ENCODE measurements around the gene MAGEA2B. TPM values are rescaled to one million over a fixed set of nuclear protein-coding genes. Genes with fewer than 3 reads are reported as not detected.
"Not testable (repeated sequence)": the region's sequence is repeated elsewhere in the genome, so short reads cannot be mapped to it uniquely, and the experiment has no call there.

The MAGEA2B gene, protein sequence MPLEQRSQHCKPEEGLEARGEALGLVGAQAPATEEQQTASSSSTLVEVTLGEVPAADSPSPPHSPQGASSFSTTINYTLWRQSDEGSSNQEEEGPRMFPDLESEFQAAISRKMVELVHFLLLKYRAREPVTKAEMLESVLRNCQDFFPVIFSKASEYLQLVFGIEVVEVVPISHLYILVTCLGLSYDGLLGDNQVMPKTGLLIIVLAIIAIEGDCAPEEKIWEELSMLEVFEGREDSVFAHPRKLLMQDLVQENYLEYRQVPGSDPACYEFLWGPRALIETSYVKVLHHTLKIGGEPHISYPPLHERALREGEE
- total RNA-seq = not detected in 2 replicates

DNA sequence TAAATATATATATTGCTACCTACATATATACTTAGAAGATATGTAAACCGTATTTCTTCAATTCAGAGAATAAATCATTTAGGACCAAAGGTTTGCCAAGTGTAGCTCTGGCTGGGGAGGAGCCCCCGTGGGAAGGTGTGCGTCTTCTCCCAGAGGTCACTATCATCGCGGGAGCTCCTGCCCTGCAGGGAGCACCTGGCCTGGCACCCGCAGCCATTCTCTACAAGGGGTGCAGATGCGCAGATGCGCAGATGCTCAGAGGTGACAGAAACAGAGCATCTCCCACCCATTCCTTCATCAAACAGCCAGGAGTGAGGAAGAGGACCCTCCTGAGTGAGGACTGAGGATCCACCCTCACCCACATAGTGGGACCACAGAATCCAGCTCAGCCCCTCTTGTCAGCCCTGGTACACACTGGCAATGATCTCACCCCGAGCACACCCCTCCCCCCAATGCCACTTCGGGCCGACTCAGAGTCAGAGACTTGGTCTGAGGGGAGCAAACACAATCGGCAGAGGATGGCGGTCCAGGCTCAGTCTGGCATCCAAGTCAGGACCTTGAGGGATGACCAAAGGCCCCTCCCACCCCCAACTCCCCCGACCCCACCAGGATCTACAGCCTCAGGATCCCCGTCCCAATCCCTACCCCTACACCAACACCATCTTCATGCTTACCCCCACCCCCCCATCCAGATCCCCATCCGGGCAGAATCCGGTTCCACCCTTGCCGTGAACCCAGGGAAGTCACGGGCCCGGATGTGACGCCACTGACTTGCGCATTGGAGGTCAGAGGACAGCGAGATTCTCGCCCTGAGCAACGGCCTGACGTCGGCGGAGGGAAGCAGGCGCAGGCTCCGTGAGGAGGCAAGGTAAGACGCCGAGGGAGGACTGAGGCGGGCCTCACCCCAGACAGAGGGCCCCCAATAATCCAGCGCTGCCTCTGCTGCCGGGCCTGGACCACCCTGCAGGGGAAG lies at the start of gene MAGEA2B:
TSS of gene MAGEA2B (plus strand) at position 814 of the 973 bp plus-strand sequence. CDS start 2,479 bp downstream, outside the sequence.
- H3K27ac Mint-ChIP-seq; H3K4me1 Mint-ChIP-seq (ENCODE audit: low read depth); DNase-seq (ENCODE audit: low spot score); intact Hi-C loops (cut with micrococcal nuclease); H3K9me3 Mint-ChIP-seq; H3K27me3 Mint-ChIP-seq (ENCODE audit: low read depth); H3K36me3 Mint-ChIP-seq (ENCODE audit: low read depth); H3K4me3 Mint-ChIP-seq (ENCODE audit: low read depth): not testable (repeated sequence)

DNA sequence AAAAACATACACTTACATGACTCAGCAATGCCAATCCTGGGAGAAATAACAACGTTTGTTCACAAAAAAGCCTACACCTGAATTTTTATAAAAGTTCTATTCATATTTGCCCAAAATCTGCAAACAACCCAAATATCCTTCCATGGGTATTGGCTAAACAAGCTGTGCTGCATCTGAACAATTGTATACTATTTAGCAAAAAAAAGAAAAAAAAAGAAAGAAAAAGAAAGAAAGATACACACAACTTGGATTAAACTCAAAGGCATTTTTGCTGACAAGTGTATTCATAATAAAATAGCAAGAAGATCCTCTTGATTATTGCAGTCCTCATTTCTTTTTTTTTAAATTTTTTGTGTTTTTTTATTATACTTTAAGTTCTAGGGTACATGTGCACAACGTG lies 40.3 kb upstream of the MAGEA2B start:
- no peaks in the 10 kb centered on the region for H3K4me1 Mint-ChIP-seq (ENCODE audit: low read depth)
- no peak for DNase-seq (ENCODE audit: low spot score)
- intact Hi-C loops (cut with micrococcal nuclease) = no loop called here
- no peak overlapping the region for H3K27ac Mint-ChIP-seq
- H3K27me3 Mint-ChIP-seq (ENCODE audit: low read depth) = no peaks in the 10 kb centered on the region
- H3K36me3 Mint-ChIP-seq (ENCODE audit: low read depth) = no peaks in the 10 kb centered on the region
- no peak overlapping the region for H3K4me3 Mint-ChIP-seq (ENCODE audit: low read depth)
- H3K9me3 Mint-ChIP-seq = no peaks in the 10 kb centered on the region

DNA sequence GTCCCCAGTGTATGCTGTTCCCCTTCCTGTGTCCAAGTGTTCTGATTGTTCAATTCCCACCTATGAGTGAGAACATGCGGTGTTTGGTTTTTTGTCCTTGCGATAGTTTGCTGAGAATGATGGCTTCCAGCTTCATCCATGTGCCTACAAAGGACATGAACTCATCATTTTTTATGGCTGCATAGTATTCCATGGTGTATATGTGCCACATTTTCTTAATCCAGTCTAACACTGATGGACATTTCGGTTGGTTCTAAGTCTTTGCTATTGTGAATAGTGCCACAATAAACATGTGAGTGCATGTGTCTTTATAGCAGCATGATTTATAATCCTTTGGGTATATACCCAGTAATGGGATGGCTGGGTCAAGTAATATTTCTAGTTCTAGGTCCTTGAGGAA lies 39.8 kb upstream of the MAGEA2B start:
- DNase-seq (ENCODE audit: low spot score); H3K36me3 Mint-ChIP-seq (ENCODE audit: low read depth); H3K27me3 Mint-ChIP-seq (ENCODE audit: low read depth); H3K4me1 Mint-ChIP-seq (ENCODE audit: low read depth); H3K27ac Mint-ChIP-seq; intact Hi-C loops (cut with micrococcal nuclease); H3K9me3 Mint-ChIP-seq; H3K4me3 Mint-ChIP-seq (ENCODE audit: low read depth): not testable (repeated sequence)

DNA sequence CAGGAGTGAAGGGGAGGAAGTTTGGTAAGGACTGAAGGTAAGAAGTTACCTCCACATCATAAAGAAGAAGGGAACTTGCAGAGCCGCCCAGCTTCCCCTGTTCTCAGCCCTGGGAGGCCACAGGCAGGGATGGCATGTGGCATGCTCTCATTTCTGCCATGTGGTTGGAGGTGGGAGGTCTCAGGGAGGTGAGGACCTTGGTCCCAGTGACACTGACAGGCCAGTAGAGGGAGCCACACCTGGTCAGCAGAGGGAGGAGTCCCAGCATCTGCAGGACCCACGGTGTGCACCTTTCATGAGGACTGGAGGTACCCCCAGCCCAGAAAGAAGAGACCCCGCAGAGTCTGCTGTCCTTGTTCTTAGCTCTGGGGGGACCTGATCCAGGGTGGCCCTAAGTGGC lies 33.4 kb upstream of the MAGEA2B start:
- H3K36me3 Mint-ChIP-seq (ENCODE audit: low read depth); H3K4me1 Mint-ChIP-seq (ENCODE audit: low read depth); H3K9me3 Mint-ChIP-seq; H3K27me3 Mint-ChIP-seq (ENCODE audit: low read depth); DNase-seq (ENCODE audit: low spot score); intact Hi-C loops (cut with micrococcal nuclease); H3K4me3 Mint-ChIP-seq (ENCODE audit: low read depth); H3K27ac Mint-ChIP-seq: not testable (repeated sequence)

DNA sequence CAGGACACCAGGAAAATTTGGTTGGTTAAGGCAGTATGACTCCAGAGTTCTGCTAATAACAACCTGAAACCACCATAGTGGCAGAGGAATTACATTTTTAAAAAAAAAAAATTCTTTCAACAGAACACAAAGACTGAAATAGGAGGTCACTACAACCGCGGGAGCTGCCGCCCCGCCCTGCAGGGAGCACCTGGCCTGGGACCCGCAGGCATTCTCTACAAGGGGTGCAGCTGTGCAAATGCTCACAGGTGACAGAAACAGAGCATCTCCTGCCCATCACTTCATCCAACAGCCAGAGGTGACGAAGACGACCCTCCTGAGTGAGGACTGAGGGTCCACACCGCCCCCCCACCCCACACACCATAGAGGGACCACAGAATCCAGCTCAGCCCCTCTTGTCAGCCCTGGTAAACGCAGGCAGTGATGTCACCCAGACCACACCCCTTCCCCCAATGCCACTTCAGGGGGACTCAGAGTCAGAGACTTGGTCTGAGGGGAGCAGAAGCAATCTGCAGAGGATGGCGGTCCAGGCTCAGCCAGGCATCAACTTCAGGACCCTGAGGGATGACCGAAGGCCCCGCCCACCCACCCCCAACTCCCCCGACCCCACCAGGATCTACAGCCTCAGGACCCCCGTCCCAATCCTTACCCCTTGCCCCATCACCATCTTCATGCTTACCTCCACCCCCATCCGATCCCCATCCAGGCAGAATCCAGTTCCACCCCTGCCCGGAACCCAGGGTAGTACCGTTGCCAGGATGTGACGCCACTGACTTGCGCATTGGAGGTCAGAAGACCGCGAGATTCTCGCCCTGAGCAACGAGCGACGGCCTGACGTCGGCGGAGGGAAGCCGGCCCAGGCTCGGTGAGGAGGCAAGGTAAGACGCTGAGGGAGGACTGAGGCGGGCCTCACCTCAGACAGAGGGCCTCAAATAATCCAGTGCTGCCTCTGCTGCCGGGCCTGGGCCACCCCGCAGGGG lies 16.2 kb upstream of the MAGEA2B start, which contains the start of gene MAGEA3:
TSS of gene MAGEA3 (plus strand) at position 843 of the 980 bp plus-strand sequence. CDS start 2,039 bp downstream, outside the sequence.
- H3K4me3 Mint-ChIP-seq (ENCODE audit: low read depth); H3K4me1 Mint-ChIP-seq (ENCODE audit: low read depth); intact Hi-C loops (cut with micrococcal nuclease); DNase-seq (ENCODE audit: low spot score); H3K36me3 Mint-ChIP-seq (ENCODE audit: low read depth); H3K27ac Mint-ChIP-seq; H3K27me3 Mint-ChIP-seq (ENCODE audit: low read depth); H3K9me3 Mint-ChIP-seq: not testable (repeated sequence)

DNA sequence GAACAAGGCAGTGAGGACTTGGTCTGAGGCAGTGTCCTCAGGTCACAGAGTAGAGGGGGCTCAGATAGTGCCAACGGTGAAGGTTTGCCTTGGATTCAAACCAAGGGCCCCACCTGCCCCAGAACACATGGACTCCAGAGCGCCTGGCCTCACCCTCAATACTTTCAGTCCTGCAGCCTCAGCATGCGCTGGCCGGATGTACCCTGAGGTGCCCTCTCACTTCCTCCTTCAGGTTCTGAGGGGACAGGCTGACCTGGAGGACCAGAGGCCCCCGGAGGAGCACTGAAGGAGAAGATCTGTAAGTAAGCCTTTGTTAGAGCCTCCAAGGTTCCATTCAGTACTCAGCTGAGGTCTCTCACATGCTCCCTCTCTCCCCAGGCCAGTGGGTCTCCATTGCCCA lies 14.0 kb upstream of the MAGEA2B start:
- H3K36me3 Mint-ChIP-seq (ENCODE audit: low read depth); H3K9me3 Mint-ChIP-seq; DNase-seq (ENCODE audit: low spot score); H3K27me3 Mint-ChIP-seq (ENCODE audit: low read depth); intact Hi-C loops (cut with micrococcal nuclease); H3K4me3 Mint-ChIP-seq (ENCODE audit: low read depth); H3K27ac Mint-ChIP-seq; H3K4me1 Mint-ChIP-seq (ENCODE audit: low read depth): not testable (repeated sequence)

DNA sequence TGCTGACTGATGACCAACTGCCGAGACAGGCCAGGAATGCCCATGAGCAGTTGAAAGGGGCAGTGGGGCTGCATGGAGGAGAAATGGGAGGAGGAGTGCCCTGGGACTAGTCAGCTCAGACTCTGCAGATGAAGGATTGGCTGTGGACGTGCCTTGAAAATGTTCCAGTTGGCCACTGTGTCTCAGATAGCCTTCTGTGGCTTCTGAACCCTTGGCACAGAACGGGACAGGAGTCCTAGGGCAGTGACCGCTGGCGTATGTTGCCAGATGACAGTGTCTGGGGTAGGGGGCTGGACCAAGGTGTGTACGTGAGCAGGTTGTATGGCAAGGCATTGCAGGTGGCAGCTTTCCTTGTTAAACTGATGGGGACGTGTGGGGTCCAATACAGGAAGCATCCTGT lies 7.9 kb upstream of the MAGEA2B start:
- DNase-seq (ENCODE audit: low spot score); H3K27ac Mint-ChIP-seq; H3K27me3 Mint-ChIP-seq (ENCODE audit: low read depth); H3K4me3 Mint-ChIP-seq (ENCODE audit: low read depth); H3K36me3 Mint-ChIP-seq (ENCODE audit: low read depth); H3K9me3 Mint-ChIP-seq; H3K4me1 Mint-ChIP-seq (ENCODE audit: low read depth); intact Hi-C loops (cut with micrococcal nuclease): not testable (repeated sequence)

DNA sequence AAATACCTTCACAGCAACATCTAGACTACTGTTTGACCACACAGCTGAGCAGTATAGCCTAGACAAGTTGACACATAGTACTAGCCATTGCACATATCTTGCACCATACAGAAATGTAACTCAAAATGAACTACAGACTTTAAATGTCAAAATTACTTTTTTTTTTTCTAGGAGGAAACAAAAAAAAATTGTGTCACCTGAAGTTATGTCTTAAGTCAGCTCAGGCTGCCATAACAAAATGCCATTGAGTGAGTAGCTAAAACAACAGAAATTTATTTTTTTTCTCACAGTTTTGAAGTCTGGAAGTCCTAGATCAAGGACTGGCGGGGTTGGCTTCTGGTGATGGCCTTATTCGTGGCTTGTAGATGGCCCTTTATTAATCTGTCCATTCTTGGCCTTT lies 5.3 kb upstream of the MAGEA2B start, which contains the start of gene CSAG2:
TSS of gene CSAG2 (minus strand) at position 101 of the 400 bp plus-strand sequence. CDS start 161 bp downstream, outside the sequence.
- intact Hi-C loops (cut with micrococcal nuclease); DNase-seq (ENCODE audit: low spot score); H3K9me3 Mint-ChIP-seq; H3K4me1 Mint-ChIP-seq (ENCODE audit: low read depth); H3K27ac Mint-ChIP-seq; H3K27me3 Mint-ChIP-seq (ENCODE audit: low read depth); H3K4me3 Mint-ChIP-seq (ENCODE audit: low read depth); H3K36me3 Mint-ChIP-seq (ENCODE audit: low read depth): not testable (repeated sequence)

DNA sequence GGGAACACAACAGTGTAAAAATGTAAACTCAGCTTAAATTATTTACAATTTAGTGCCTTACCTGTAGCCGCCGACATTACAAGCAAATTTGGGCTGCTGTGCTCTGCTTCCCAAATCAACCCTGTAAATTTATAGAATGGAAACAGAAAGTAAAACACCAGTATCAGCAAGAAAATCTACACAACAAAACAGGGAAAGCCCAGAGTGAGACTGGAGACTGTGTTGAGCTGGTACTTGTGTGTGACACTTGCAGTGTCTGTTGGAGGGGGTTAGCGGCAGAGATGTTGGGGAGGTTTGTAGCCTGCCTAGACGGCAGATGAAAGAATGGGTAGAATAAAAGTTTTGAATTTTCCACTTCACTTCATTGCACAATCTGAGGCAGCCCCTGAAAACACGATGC lies 1.2 kb upstream of the MAGEA2B start:
- intact Hi-C loops (cut with micrococcal nuclease); H3K4me1 Mint-ChIP-seq (ENCODE audit: low read depth); H3K4me3 Mint-ChIP-seq (ENCODE audit: low read depth): not testable (repeated sequence)

DNA sequence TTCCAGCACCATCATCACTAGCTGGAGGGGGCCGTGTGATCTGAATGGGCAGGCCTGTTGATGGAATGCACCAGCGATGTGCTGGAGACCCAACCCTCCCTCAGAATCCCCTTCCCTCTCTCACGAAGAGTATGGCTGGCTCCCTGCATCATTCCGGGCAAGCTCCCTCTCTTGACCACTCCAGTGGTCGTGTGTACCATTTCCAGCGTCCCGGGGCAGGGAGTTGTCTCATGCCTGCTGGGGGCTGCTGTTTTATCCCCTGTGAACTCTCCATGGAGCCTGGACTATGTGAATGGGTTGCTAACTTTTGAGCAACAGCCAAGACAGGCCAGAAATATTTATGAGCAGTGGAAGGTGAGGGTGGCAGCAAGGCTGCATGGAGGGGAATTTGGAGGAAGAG lies 11.0 kb downstream of the MAGEA2B start:
- Mint-ChIP-seq H3K9me3 (no peaks in the 10 kb centered on the region), H3K4me3 (ENCODE audit: low read depth) (no peak overlapping the region), H3K4me1 (ENCODE audit: low read depth) (no peaks in the 10 kb centered on the region), H3K27ac (no peak overlapping the region), H3K27me3 (ENCODE audit: low read depth) (no peaks in the 10 kb centered on the region), H3K36me3 (ENCODE audit: low read depth) (no peaks in the 10 kb centered on the region)
- intact Hi-C loops (cut with micrococcal nuclease) = no loop called here
- no peak for DNase-seq (ENCODE audit: low spot score)

More for the DNA sequence above, 1.2 kb upstream of the MAGEA2B start:
- H3K36me3 Mint-ChIP-seq (ENCODE audit: low read depth); H3K27me3 Mint-ChIP-seq (ENCODE audit: low read depth); H3K27ac Mint-ChIP-seq; DNase-seq (ENCODE audit: low spot score); H3K9me3 Mint-ChIP-seq: not testable (repeated sequence)

DNA sequence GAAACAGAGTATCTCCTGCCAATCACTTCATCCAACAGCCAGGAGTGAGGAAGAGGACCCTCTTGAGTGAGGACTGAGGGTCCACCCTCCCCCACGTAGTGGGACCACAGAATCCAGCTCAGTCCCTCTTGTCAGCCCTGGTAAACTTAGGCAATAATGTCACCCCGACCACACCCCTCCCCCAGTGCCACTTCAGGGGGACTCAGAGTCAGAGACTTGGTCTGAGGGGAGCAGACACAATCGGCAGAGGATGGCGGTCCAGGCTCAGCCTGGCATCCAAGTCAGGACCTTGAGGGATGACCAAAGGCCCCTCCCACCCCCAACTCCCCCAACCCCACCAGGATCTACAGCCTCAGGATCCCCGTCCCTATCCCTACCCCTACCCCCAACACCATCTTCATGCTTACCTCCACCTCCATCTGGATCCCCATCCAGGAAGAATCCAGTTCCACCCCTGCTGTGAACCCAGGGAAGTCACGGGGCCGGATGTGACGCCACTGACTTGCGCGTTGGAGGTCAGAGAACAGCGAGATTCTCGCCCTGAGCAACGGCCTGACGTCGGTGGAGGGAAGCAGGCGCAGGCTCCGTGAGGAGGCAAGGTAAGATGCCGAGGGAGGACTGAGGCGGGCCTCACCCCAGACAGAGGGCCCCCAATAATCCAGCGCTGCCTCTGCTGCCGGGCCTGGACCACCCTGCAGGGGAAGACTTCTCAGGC lies 19.0 kb downstream of the MAGEA2B start, which contains the start of the genes CSAG1 and MAGEA12:
TSS of gene CSAG1 (minus strand) at position 461 of the 715 bp plus-strand sequence. CDS start 1,261 bp downstream, outside the sequence.
TSS of gene MAGEA12 (plus strand) at position 497 of the 715 bp plus-strand sequence. CDS start 2,405 bp downstream, outside the sequence.
- no peaks in the 10 kb centered on the region for H3K9me3 Mint-ChIP-seq
- no peaks in the 10 kb centered on the region for H3K27me3 Mint-ChIP-seq (ENCODE audit: low read depth)
- no peak for DNase-seq (ENCODE audit: low spot score)
- H3K4me1 Mint-ChIP-seq (ENCODE audit: low read depth) = no peaks in the 10 kb centered on the region
- H3K36me3 Mint-ChIP-seq (ENCODE audit: low read depth) = no peaks in the 10 kb centered on the region
- intact Hi-C loops (cut with micrococcal nuclease) = no loop called here
- no peak within 1 kb of the TSS for H3K27ac Mint-ChIP-seq
- H3K4me3 Mint-ChIP-seq (ENCODE audit: low read depth) = no peak within 1 kb of the TSS

Data from activated T-helper 2 cell treated with anti-CD3 and anti-CD28 coated beads, Interferon-gamma antibody, Interleukin-2, Interleukin-4, amounts not matched to agents 10 μg/mL and 5 μg/mL and 100 μg/mL, durations not matched to agents 14 hours and 24 hours and 36 hours (primary cell).